Cardiac fibroblast (primary cell): Measurements from ENCODE around the gene TOR1AIP2.
"Not testable (repeated sequence)": the region's sequence is repeated elsewhere in the genome, so short reads cannot be mapped to it uniquely, and the experiment has no call there.

Experiments used
- DNase-seq, 2 donors: peaks; one replicate each; pipeline versions ENCODE4 v3.0.0 to v3.0.0-alpha.2; 2010; ENCODE audit warnings: low read depth in 2 of 2
- H3K4me3 ChIP-seq, 2 donors: replicated peaks in 1 of 2; 1 replicate in 1 of 2; 2 replicates in 1 of 2; pipeline ENCODE4 v1.5.1; 2011; ENCODE audit warnings: low read depth in 2 of 2, low read length in 2 of 2, mild to moderate bottlenecking in 2 of 2, moderate library complexity in 1 of 2
- CTCF ChIP-seq: IDR thresholded peaks from one replicate; pipeline ENCODE4 v1.5.1; 2011; ENCODE audit warnings: low read depth, mild to moderate bottlenecking, low read length, inconsistent platforms

Gene TOR1AIP2

GRCh38 chr1:179809506-179810366, 67.9 kb downstream of the TOR1AIP2 start:
- peak; percentile 88 for TF ChIP-seq CTCF
- H3K4me3 ChIP-seq = no peak overlapping the region
- DNase-seq = peak; percentile 85 to 86

GRCh38 chr1:179808503-179808902, 69.1 kb downstream of the TOR1AIP2 start:
- no peak for TF ChIP-seq CTCF
- peak in 1 of 2 donors; percentile 43 for DNase-seq
- H3K4me3 ChIP-seq = no peak overlapping the region

- TF ChIP-seq CTCF = no peak
- peak; percentile 90 to 95 for DNase-seq
- no peak overlapping the region for H3K4me3 ChIP-seq
Observed at GRCh38 chr1:179807691-179808485, 69.7 kb downstream of the TOR1AIP2 start.

- no peak for DNase-seq
- TF ChIP-seq CTCF = no peak
- no peak overlapping the region for H3K4me3 ChIP-seq
Observed at GRCh38 chr1:179807291-179807690, 70.3 kb downstream of the TOR1AIP2 start.

GRCh38 chr1:179806333-179806732, 71.3 kb downstream of the TOR1AIP2 start:
- TF ChIP-seq CTCF = no peak
- peak in 1 of 2 donors; percentile 31 for DNase-seq
- H3K4me3 ChIP-seq = no peak overlapping the region

- no peak overlapping the region for H3K4me3 ChIP-seq
- peak in 1 of 2 donors; percentile 62 for DNase-seq
Observed at GRCh38 chr1:179805291-179806195, 72.1 kb downstream of the TOR1AIP2 start.

GRCh38 chr1:179804417-179804816, 73.2 kb downstream of the TOR1AIP2 start:
- DNase-seq, H3K4me3 ChIP-seq: not testable (repeated sequence)

More at GRCh38 chr1:179805291-179806195, 72.1 kb downstream of the TOR1AIP2 start:
- no peak for TF ChIP-seq CTCF
